ENCODE data around the gene ADGRA3.

GRCh38 chr4:22508376-22508775 lies 7.5 kb downstream of the ADGRA3 start:
- no peak for TF ChIP-seq CTCF (IDR thresholded peaks at IDR 0.05)
- no peak for TF ChIP-seq POLR2A (IDR thresholded peaks at IDR 0.05)

Measured in heart left ventricle (tissue), 13 donors.